Panc1 (cell line): ENCODE measurements around the gene ZC3H18. TPM values are rescaled to one million over a fixed set of nuclear protein-coding genes. Genes with fewer than 3 reads are reported as not detected.

ENCODE experiments used
- ATAC-seq: fragments of 200-7000 bp; cut with Tn5 transposase; 2 replicates; pipeline ENCODE4 v1.9.1; 2020; ENCODE audit warnings: mild to moderate bottlenecking, moderate library complexity
- BruUV-seq: library from RNA; stranded (reverse); fragments of 400-500 nt; replicated peaks from 2 replicates; lab custom pipeline; 2021; lab: Mats Ljungman, UMichigan
- CTCF ChIA-PET: fragments of 300-600 bp; sonication (Branson Sonifier 250); formaldehyde crosslinking; loops from one replicate; lab custom pipeline; 2022; ENCODE audit warnings: antibody characterized with exemption; lab: Charles Lee
- POLR2A ChIA-PET: fragments of 300-600 bp; sonication (Branson Sonifier 250); formaldehyde crosslinking; loops from one replicate; lab custom pipeline; 2022; ENCODE audit warnings: antibody characterized with exemption; lab: Charles Lee
- DNase-seq: peaks from one replicate; pipeline ENCODE4 v3.0.0-alpha.2; 2010; ENCODE audit warnings: low read depth, low spot score
- H3K27ac ChIP-seq: 2 replicates; pipeline ENCODE4 v1.5.1; 2011; ENCODE audit warnings: mild to moderate bottlenecking, low read length, inconsistent platforms
- H3K27me3 ChIP-seq: fragments of 200-500 bp; sonication (Bioruptor generic); 2 replicates; pipeline ENCODE4 v1.6.0; 2014; ENCODE audit warnings: low read length, inconsistent platforms; ENCODE audit not compliant: control insufficient read depth, insufficient read depth
- H3K36me3 ChIP-seq: fragments of 200-500 bp; sonication (Bioruptor generic); 2 replicates; pipeline ENCODE4 v1.5.1; 2014; ENCODE audit warnings: inconsistent platforms, mild to moderate bottlenecking, low read length, moderate library complexity; ENCODE audit not compliant: control insufficient read depth, insufficient read depth
- H3K4me1 ChIP-seq: 2 replicates; pipeline ENCODE4 v1.5.1; 2011; ENCODE audit warnings: inconsistent platforms, mild to moderate bottlenecking, low read length, moderate library complexity; ENCODE audit not compliant: control insufficient read depth, insufficient read depth
- H3K4me3 ChIP-seq, 2 experiments: 2 replicates each; pipeline ENCODE4 v1.5.1; 2011 to 2012; ENCODE audit warnings: low read depth in 2 of 2, low read length in 2 of 2, mild to moderate bottlenecking in 2 of 2, inconsistent platforms in 1 of 2, moderate library complexity in 1 of 2
- H3K9me3 ChIP-seq: fragments of 200-500 bp; sonication (Bioruptor generic); 2 replicates; pipeline ENCODE4 v1.5.1; 2014; ENCODE audit warnings: low read depth, mild to moderate bottlenecking, inconsistent platforms, low read length, moderate library complexity; ENCODE audit not compliant: control insufficient read depth, insufficient read depth
- CTCF ChIP-seq: fragments of 450-650 bp; IDR thresholded peaks from 2 replicates; pipeline ENCODE4 v1.5.1; 2017; ENCODE audit warnings: mild to moderate bottlenecking
- POLR2AphosphoS5 ChIP-seq: IDR thresholded peaks from 2 replicates; pipeline ENCODE4 v1.6.1; 2012; ENCODE audit warnings: mild to moderate bottlenecking, low read depth, low read length, moderate library complexity
- REST ChIP-seq, 2 experiments: IDR thresholded peaks; 2 replicates each; pipeline ENCODE4 v1.6.1; 2011 to 2012; ENCODE audit warnings: low read depth in 2 of 2, control low read depth in 1 of 2, low read length in 1 of 2, mild to moderate bottlenecking in 1 of 2, moderate library complexity in 1 of 2; ENCODE audit not compliant: insufficient read depth in 1 of 2
- SIN3A ChIP-seq: IDR thresholded peaks from 2 replicates; pipeline ENCODE4 v1.6.1; 2012; ENCODE audit warnings: low read depth, mild to moderate bottlenecking, low read length, moderate library complexity, borderline replicate concordance; ENCODE audit not compliant: insufficient read depth
- TCF7L2 ChIP-seq: IDR thresholded peaks from 2 replicates; pipeline ENCODE4 v1.6.1; 2011; ENCODE audit warnings: mild to moderate bottlenecking, low read depth, low read length, inconsistent platforms
- in situ Hi-C: cut with HindIII; loops from 2 replicates; pipeline ENCODE4 v1.10.0; 2016; ENCODE audit warnings: low sequenced_read_pairs, low pct_unique_long_range_greater_than_20kb
- intact Hi-C: fragments of 100-400 bp; cut with micrococcal nuclease; formaldehyde crosslinking; loops from one replicate; pipeline ENCODE4 v1.10.0; 2022; ENCODE audit not compliant: unreplicated experiment
- total RNA-seq: library from RNA; stranded (reverse); gene quantifications from one replicate; pipeline ENCODE4 v1.2.1, GENCODE V29; 2021; ENCODE audit not compliant: unreplicated experiment

Gene ZC3H18
- total RNA-seq, 1 experiment from 2014 or later = 45.9 TPM

DNA sequence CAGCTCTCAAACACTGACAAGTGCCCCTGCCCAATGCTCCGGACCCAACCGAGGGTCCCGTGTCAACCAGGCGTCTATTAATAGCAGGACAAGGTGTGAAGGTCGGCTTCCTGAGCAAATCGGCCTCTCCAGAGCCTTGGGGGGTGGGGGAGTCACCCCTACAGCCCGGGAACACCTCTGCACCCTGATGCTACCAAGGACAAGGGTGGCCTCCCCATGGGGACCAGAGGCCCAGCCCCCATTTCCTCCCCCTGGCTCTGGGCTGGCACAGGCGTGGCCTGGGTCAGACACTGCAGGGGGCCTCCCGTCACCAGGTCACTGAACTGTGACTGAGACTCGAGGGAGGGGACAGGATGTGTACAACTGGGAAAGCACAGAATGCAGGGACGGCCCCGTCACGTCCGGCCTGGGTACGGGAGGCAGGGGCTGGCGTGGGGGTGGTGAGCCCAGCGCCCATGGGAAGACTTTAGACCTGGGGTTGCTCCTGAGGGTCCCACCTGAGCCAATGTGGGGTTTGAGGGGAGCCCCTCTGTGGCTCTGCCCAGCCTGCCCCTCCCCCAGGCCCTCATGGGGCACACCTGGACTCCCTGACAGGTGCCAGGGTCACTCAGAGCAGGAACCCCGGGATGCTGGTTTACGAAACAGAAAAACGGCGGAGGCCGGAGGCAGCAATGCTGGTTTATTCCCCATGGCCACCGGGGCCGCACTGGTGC lies 81.2 kb downstream of the ZC3H18 start:
- DNase-seq (peak; percentile 38), ATAC-seq (peak; percentile 81)
- in situ Hi-C loops (no loop called here), intact Hi-C loops (no loop called here)
- peak overlapping the region; percentile 73 for H3K27ac ChIP-seq
- peak overlapping the region; percentile 62 to 70 for H3K4me3 ChIP-seq
- peaks cover 6% of the 10 kb centered on the region; the same call in 1 of the 2 replicates for H3K36me3 ChIP-seq
- TF ChIP-seq CTCF (no peak), SIN3A (no peak), TCF7L2 (no peak), REST (IDR thresholded peaks at IDR 0.05; ENCODE audit: insufficient read depth in 1 of 2, low read depth in 2 of 2, low read length in 1 of 2) (no peak)
- no TSS peak for BruUV-seq
- H3K4me1 ChIP-seq = peaks cover 14% of the 10 kb centered on the region
- CTCF ChIA-PET = no interaction called here
- POLR2A ChIA-PET = no interaction called here
- no peaks in the 10 kb centered on the region for H3K27me3 ChIP-seq
- no peaks in the 10 kb centered on the region for H3K9me3 ChIP-seq

DNA sequence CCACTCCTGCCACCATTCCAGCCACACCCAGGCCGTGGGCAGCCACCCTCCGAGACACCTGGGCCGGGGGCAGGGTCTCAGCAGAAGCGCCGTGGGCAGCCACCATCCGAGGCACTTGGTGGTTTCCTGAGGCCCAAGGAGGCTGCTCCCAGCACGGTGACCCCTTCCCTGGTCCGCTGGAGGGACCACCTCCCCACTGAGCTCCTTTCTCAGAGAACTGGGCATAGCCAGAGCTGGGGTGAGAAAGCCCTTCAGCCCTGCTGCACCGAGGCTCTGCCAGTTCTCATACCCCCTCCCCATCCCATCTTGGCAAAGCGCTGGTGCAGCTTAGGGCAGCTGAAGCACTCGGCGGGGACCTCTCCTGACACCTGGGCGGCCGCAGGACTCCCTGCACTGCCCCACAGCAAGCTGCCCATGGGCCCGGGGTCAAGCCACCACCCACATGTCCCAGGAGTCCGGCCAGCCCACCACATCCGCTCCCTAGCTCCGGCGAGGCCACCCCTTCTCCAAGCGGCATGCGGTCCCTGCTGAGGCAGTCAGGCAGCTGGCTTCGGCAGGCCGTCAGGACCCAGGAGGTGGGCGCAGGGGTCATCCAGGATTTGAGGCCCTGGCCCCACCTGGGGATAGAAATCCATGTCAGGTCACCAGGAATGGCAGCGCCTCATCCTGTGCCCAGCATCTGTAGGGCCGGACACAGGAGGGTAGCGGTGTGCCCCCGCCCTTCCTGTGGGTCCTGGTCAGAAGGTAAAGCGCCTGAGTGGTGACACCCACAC lies 82.0 kb downstream of the ZC3H18 start:
- Histone ChIP-seq H3K4me3 (no peak overlapping the region), H3K9me3 (no peaks in the 10 kb centered on the region), H3K27ac (peak overlapping the region; percentile 59), H3K27me3 (no peaks in the 10 kb centered on the region), H3K4me1 (peaks cover 14% of the 10 kb centered on the region), H3K36me3 (peaks cover 6% of the 10 kb centered on the region; the same call in 1 of the 2 replicates)
- no peak for ATAC-seq
- no peak for TF ChIP-seq POLR2AphosphoS5
- intact Hi-C loops (no loop called here), in situ Hi-C loops (no loop called here)
- POLR2A ChIA-PET = no interaction called here
- no peak for DNase-seq
- CTCF ChIA-PET = no interaction called here
- BruUV-seq = no TSS peak

- ChIA-PET CTCF (no interaction called here), POLR2A (no interaction called here)
- Histone ChIP-seq H3K27me3 (no peaks in the 10 kb centered on the region), H3K9me3 (no peaks in the 10 kb centered on the region), H3K27ac (no peak overlapping the region), H3K4me3 (no peak overlapping the region), H3K36me3 (peaks cover 6% of the 10 kb centered on the region; the same call in 1 of the 2 replicates), H3K4me1 (peaks cover 14% of the 10 kb centered on the region)
- no peak for TF ChIP-seq POLR2AphosphoS5
- no peak for TF ChIP-seq TCF7L2
- TF ChIP-seq CTCF = no peak
- no peak for TF ChIP-seq REST (IDR thresholded peaks at IDR 0.05; ENCODE audit: insufficient read depth in 1 of 2, low read depth in 2 of 2, low read length in 1 of 2)
- TF ChIP-seq SIN3A = no peak
- ATAC-seq (no peak), DNase-seq (no peak)
- no TSS peak for BruUV-seq
- intact Hi-C loops = no loop called here
- in situ Hi-C loops = no loop called here
These were observed 82.5 kb downstream of the ZC3H18 start for GRCh38 chr16:88652762-88653063.
